ENCODE results near the gene LITAFD. TPM values are rescaled to one million over a fixed set of nuclear protein-coding genes. Genes with fewer than 3 reads are reported as not detected.

The LITAFD gene
- total RNA-seq, 1 experiment from 2014 or later: not detected

DNA sequence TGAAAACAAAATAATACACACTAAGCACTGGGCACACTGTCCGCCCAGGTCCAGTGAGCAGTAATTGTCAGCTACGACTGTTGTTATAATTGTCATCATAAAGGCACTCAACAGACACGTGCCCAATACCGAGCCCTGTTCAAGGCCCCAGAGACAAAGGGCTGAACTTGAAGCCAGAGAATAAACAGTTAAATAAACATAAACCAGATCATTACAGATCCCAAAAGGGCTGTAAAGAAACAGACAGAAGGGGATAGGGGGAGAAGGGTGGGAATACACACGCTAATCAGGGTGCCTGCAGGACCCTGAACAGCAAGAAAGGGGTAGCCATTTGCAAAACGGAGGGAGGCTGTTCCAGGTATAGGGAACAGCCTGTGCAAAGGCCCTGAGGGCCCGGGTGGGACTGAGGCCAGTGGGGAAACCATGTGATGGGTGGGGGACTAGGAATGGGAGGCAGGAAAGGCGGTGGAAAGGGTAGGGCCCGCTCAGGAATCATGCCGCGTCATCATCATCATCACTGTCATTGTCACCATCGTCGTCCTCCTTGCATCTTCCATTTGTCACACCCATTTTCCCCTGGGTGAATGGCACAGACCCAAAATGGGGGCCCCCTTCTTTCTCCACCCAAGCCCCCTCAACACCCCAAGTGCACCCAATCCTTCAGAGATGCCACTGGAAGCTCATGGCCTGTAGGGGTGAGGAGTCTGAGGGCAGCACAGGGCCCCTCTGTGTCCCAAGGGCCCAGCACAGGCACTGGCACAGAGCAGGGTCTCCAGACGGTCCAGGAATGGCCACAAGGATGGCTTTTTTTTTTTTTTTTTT, 19.6 kb upstream of the LITAFD start (continued):
- TF ChIP-seq, protein P1, sequence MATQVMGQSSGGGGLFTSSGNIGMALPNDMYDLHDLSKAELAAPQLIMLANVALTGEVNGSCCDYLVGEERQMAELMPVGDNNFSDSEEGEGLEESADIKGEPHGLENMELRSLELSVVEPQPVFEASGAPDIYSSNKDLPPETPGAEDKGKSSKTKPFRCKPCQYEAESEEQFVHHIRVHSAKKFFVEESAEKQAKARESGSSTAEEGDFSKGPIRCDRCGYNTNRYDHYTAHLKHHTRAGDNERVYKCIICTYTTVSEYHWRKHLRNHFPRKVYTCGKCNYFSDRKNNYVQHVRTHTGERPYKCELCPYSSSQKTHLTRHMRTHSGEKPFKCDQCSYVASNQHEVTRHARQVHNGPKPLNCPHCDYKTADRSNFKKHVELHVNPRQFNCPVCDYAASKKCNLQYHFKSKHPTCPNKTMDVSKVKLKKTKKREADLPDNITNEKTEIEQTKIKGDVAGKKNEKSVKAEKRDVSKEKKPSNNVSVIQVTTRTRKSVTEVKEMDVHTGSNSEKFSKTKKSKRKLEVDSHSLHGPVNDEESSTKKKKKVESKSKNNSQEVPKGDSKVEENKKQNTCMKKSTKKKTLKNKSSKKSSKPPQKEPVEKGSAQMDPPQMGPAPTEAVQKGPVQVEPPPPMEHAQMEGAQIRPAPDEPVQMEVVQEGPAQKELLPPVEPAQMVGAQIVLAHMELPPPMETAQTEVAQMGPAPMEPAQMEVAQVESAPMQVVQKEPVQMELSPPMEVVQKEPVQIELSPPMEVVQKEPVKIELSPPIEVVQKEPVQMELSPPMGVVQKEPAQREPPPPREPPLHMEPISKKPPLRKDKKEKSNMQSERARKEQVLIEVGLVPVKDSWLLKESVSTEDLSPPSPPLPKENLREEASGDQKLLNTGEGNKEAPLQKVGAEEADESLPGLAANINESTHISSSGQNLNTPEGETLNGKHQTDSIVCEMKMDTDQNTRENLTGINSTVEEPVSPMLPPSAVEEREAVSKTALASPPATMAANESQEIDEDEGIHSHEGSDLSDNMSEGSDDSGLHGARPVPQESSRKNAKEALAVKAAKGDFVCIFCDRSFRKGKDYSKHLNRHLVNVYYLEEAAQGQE (IDR thresholded peaks at IDR 0.05; ENCODE audit: low read depth): no peak
- TF ChIP-seq ZFX (IDR thresholded peaks at IDR 0.05): no peak
- TF ChIP-seq SRF (IDR thresholded peaks at IDR 0.05; ENCODE audit: low read depth): no peak
- no peak for TF ChIP-seq ZBTB33 (IDR thresholded peaks at IDR 0.05; ENCODE audit: extremely low read depth, insufficient replicate concordance, low read length)
- TF ChIP-seq TCF7L2 (IDR thresholded peaks at IDR 0.05; ENCODE audit: borderline replicate concordance, extremely low read depth, insufficient read depth, insufficient read length): no peak
